Measurements from ENCODE around the gene RAC3.

RAC3 gene

DNA sequence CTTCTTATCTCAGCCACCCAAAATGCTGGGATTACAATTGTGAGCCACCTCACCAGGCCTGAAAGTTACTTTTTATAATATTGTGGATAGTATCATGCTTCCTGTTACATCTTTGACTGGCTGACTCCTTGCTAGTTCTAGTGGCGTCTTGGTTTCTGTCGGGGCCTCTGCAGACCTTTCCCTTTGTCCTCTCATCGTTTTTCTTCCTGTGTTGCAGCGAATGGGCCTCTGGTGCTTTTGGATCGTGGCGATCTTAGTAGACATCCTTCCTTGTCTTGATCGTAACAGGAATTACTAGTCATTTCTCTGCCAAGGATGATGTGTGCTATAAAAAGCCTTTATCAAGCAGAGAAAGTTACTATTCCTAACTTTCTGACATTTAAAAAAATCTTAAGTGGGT, 33.3 kb upstream of the RAC3 start:
- DNase-seq: no peak
- in situ Hi-C loops (cut with MboI; ENCODE audit: low pct_unique_long_range_greater_than_20kb, low sequenced_read_pairs): no loop called here

DNA sequence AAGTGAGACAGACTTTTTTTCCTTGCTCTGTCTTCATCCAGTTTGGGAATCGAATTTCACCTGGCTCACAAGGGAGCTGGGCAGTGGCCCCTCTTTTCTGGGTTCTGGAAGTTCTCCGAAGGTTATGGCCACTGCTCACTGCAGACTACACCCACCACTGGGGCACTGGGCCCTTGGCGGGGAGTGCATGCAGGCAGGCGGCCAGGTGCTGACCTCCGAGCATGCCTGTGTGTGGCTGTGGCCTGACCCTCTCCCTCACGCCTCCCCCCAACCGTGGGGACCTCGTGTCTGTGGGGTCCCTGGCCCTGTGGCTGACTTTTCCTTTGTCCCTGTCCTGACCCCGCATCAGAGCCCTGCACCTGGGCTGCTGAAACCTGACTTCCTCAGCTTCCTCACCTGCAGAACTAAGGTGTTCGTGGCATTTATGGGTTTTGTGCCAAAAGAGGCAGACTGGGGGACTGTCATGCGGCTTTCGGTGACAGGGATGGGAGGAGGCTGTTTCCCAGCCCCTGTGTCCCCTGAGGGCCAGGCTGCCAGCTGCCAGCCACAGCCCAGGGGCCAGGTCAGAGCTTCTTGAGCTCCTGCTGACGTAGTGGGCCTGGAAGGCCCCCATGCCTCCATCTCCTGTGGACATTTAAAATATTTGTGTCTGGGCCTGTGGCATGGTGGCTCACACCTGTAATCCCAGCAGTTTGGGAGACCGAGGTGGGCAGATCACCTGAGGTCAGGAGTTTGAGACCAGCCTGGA, 32.6 kb upstream of the RAC3 start:
- in situ Hi-C loops (cut with MboI; ENCODE audit: low pct_unique_long_range_greater_than_20kb, low sequenced_read_pairs): no loop called here
- DNase-seq: no peak

DNA sequence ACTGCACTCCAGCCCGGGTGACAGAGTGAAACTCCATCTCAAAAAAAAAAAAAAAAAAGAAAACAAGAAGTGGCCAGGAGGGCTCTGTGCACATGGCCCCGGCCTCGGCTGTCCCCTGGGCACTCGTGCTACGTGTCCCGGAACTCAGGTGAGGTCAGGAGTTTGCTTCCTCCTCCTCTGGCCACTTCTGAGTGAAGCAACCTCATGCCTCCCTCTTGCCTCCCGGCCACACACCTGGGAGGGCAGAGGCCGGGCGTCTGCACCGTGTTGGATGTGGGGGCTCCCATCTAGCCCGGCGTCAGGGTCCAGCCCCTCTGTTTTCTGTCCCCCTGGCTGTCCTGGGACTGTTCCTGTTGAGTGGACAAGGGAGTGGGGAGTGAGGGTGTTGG, 31.9 kb upstream of the RAC3 start:
- in situ Hi-C loops (cut with MboI; ENCODE audit: low pct_unique_long_range_greater_than_20kb, low sequenced_read_pairs): no loop called here
- no peak for DNase-seq

DNA sequence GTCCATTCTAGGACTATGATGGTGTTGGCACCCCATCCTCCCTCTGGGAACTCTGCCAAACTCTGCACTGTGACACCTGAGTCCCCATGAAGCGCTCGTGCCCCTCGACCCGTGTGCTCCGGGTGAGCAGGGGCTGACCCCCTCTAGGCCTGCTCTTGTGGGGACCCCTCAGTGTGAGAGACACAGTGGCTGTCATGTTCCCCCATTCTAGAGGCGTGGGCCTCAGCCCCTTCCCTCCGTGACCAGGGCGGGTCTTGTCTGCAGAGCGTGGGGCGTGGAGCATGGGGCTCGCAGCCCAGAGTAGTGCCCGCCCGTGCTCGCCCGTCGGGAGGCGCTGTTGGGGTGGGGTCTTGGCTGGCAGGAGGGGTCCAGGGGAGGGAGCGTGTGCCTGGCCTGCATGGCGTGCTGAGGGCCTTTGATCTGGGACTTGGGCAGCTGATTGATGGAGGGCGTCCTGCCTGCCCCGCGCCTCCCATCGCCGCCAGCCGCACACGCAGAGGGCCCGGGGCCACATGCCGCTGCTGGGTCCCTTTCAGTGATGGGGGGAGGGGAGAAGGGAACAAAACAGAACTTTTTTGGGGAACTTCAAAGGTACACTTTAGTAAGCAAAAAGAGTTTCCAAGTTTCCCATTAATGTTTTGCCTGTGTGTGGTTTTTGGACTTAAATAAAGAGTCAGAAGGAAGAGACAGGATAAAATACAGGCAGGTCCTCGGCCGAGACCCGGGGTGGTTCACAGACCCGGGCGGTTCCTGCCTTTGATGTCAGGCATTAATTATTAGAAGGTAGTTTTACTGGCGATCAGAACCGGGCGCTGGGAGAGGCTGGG, 31.3 kb upstream of the RAC3 start:
- no peak for DNase-seq
- in situ Hi-C loops (cut with MboI; ENCODE audit: low pct_unique_long_range_greater_than_20kb, low sequenced_read_pairs): no loop called here

DNA sequence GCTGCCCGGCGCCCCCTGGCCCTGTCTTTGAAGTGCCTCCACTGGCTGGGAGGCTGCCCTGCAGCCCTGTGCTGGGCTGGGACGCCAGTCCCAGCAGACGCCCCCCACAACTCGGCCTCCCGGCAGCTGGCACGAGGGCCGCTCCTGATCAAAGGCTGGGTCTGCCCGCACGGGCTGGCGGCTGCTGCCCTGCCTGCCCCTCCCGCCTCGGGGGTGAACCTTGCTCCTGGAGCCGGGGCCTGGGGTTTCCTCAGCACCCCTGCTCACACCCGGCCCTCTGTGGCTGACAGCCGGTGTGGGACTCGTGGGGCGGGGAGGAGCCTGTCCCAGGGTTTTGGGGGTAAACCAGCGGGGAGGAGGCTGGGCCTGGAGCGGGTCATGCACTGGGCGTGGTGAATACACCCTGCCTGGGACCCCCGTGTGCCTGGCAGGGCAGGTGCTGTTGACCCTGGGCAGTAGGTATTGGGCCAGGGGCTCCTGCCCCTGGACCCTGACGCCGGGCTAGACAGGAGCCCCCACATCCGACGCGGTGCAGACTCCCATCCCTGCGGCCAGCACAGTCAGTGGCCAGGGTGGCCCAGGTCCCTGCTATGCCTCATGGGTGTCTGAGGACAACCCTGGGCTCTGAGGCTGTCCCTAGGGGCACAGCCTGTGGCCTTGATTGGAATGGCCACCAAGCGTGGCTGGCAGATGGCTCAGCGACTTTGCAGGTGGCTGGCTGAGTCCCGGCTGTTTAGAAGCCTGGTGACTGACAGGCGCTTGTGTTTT, 30.5 kb upstream of the RAC3 start:
- in situ Hi-C loops (cut with MboI; ENCODE audit: low pct_unique_long_range_greater_than_20kb, low sequenced_read_pairs): no loop called here

DNA sequence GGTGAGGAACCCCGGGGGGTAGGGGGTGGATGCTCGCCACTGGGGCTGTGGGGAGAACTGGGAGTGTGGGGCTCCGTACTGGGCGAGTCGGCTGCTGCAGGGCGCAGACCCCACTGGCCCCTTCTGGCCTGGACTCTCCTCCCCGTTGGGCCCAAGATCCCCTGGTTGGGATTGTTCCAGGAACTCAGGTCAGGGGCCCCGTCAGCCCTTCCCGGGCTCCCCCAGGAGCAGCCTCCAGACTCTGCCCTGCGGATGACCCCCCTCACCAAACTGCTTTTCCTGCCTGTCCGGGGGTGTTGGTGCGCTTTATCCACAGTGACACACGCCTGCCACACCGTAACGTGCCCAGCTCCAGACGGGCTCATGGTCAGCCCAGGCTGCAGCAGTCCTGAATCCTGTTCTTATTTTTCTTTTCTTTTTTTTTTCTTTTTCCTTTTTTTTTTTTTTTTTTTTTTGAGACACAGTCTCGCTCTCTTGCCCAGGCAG, 29.9 kb upstream of the RAC3 start:
- in situ Hi-C loops (cut with MboI; ENCODE audit: low pct_unique_long_range_greater_than_20kb, low sequenced_read_pairs): no loop called here
- DNase-seq: no peak

More for the DNA sequence above, 30.5 kb upstream of the RAC3 start:
- DNase-seq: no peak

DNA sequence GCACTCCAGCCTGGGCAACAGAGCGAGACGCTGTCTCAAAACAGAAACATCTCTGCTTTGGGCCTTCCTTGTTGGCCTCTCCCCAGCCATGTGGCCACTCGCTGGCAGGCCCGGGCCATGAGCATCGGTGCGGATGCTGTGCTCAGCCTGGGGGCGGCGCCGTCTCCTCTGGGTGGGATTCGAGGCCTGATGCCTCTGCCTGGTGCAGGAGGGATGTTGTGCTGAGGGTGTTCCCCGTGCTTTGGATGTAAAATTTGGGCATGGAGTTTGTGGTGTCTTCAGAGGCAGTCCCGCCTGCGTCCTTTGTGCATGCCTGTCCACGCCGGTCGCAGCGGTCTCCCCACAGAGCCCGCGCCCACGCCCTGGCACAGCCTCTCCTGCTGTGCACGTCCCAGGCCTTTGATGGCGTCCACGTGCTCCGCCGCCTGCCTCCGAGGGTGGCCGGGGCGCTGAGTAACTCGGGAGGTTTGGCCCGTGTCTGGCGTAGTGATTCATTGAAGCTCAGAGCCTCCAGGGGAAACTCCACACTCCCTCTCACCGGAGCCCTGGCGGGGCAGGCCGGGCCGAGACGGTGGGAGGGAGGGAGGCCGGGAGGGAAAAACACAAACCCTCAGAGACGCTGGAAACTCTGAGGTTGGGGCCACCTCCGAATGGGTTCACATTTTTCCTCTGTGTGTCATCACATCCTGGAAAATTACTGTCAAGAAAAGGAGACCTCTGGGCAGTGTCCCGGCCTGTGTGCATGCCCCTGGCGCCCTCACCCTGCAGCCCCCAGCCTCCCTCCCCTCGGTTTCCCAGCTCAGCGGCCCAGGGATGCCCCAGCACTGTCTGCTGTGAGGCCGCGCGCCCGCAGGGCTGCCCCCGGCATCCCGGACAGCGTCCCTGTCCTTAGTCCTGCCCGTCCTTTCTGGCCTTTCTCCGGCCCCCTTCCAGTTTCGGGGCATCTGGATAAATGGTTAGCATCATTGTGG, 27.8 kb upstream of the RAC3 start:
- in situ Hi-C loops (cut with MboI; ENCODE audit: low pct_unique_long_range_greater_than_20kb, low sequenced_read_pairs): no loop called here
- DNase-seq: no peak

DNA sequence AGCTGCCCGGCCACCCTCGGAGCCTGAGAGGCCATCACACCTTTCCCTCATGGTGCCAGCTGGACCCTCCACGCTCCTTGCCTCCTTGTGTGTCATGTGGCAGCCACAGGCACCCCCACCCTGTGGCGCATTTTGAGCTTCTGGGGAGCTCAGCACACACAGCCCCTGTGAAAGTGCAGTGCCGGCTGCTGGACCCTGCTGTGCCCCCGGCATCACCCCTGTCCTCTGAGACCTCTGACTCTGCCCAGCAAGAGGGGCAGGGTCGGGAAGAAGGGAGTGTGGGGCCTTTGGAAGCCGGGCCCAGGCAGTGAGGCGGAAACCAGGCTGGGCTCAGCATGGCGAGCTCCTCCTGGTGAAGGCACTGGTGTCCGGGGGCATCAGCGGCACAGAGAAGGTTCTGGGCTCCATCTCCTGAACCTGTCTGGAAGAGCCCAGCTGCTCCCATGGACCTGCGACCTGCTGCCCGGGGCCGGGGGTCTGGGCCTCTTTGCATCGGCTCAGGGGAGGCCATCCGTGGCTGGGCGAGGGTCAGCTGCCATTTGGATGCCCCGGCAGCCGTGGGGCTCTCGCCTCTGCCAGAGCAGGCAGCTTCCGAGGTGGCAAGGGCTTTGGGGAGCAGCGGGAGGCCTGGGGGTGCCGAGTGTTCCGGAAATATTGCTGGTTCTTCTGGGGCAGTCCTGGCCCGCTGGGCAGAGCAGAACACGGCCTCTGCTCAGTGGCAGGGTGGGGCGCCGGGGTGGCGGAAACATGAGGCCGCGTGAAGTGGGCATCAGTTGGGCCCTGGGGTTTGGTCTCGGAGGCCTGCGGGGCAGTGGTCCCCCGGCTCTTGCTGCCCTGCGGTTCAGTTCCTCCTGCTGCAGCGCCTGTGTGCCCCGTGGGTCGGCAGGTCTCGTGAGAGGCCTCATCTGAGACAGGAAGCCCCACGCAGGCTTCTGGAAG, 26.7 kb upstream of the RAC3 start:
- DNase-seq: no peak
- in situ Hi-C loops (cut with MboI; ENCODE audit: low pct_unique_long_range_greater_than_20kb, low sequenced_read_pairs): no loop called here

DNA sequence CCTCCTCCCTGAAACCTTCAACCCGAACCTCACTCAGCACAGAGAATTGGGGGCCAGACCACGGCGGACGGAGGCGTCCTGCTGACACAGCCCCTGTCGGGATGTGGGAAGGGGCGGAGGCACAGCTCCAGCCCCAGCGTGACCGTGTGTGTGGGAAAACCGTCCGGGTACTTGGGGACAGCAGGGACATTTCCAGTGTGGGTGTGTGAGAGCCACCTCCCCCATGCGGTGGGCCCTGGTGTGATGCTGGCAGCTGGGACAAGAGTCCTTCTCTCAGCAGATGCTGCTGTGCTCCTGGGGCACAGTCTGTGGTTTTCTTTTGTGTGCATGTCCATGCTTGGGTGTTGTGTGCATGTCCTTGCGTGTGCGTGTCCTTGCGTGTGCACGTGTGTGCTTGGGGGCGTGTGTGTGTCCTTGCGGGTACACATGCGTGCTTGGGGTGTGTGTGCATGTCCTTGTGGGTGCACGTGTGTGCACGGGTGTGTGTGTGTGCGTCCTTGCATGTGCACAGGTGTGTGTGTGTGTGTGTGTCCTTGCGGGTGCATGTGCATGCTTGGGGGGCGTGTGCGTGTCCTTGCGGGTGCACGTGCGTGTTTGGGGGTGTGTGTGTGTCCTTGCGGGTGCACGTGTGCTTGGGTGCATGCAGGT, 25.7 kb upstream of the RAC3 start:
- DNase-seq: no peak
- in situ Hi-C loops (cut with MboI; ENCODE audit: low pct_unique_long_range_greater_than_20kb, low sequenced_read_pairs): no loop called here

DNA sequence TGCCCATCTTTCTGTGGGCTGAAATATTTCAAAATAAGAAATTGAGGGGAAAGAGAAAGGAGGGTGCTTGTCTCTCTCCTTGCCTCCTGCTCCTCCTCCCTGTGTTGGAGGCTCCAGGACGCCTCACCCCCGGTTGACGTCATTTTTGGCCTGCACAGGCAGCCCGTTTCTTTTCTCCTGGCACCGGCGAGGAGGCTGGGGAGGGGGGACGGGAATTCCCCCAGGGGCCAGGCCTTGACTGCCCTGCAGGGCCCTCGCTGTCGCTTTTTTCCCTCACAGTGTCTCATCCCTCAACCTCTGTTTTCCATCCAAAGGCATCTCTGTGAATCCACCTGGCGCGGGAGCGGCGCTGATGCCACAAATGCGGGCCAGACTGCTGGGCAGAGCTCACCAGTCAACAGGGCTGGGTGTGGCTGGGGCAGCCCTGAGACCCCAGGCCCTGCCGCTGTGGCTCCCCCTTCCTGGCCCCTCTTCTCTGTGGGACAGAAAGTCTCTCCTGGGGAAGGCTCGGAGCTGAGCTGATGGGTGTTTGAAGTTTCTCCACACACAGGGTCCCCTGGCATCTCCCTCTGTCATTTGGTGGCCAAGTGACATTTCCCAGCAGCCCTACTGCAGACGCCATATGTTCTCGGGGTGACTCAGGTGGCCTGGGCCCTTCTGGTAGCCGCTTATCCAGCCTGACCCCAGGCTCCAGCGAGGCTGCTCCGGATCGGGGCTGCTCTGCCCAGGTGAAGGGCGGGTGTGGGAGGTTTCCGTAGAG, 24.8 kb upstream of the RAC3 start:
- no peak for DNase-seq

DNA sequence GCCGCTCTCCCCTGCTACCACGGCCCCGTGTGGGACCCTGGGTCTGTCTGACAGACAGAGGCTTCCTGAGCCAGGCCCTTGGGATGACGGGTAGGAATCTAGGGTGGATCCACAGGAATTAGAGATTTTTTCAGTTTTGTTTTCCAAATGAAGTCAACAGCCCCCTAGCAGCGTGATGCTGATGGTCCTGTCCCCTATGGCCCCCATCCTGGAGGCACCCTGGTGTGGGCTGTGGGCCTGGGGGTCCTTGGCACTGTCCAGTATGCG, 24.3 kb upstream of the RAC3 start:
- no peak for DNase-seq
- in situ Hi-C loops (cut with MboI; ENCODE audit: low pct_unique_long_range_greater_than_20kb, low sequenced_read_pairs): no loop called here

More for the DNA sequence above, 24.8 kb upstream of the RAC3 start:
- in situ Hi-C loops (cut with MboI; ENCODE audit: low pct_unique_long_range_greater_than_20kb, low sequenced_read_pairs): no loop called here

DNA sequence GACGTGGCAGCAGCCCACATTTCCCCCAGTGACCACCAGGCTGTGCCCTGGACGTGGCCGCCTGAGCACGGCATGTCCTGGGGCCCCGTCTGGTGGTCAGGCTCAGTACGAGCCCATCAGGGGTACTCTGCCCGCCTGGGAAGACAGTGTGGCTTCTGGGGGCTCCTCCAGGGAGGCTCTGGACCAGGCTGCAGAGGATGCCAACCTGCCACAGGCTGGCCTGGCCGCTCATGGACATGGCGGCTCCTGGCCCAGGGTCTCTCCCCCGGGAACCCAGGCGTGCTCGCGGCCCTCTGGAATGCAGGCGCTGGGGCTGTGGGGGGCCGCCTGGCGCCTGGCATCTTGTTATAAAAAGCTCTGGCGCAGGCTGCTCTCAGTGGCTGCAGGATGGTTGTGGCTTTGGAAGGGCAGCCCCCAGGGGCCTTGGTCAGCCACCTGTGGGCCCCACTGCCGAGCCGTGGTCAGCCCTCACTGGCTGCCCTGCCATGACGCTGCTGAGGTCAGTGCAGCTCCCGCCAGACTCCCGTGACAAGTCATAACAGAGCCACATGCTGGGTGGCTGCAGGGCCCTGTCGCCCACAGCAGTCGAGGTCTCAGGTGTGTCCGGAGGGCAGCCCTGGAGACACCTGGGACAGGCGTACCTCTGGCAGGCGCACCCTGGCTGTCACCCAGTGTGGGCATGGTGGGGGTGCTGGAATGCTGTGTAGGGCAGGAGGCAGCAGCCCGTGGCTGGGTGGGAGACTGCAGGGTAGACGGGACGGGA, 23.8 kb upstream of the RAC3 start:
- DNase-seq: no peak
- in situ Hi-C loops (cut with MboI; ENCODE audit: low pct_unique_long_range_greater_than_20kb, low sequenced_read_pairs): no loop called here

DNA sequence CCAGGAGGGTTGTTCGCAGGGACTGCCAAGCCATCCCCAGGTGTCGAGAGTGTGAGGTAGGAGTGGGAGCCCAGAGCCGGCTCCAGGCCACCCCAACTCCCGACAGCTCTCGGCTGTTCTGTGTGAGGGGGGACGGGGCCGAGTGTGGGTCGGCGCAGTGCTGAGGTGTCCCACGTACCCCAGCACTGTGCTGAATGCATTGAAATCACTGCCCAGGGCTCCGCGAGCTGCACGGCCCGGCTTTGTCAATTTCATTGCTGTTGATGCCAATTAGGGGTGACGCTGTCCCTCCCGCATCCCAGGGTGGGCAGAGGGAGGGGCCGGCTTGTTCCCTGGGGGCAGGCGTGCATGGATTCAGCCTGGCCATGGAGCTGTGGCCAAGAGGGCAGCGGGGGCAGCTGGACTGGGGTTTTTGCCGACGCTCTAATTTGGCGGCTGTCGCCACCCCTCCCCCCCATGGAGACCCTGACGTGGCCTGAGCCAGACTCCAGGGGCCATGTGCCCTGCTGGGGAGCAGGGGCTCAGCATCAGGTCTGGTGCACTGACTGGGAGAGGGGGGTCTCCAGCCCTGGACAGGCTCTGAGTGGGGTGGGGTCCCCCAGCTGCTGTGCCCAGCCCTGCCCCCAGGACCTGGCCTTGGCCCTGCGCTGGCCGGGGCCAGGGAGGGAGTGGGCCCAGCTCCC, 23.1 kb upstream of the RAC3 start:
- DNase-seq: no peak
- in situ Hi-C loops (cut with MboI; ENCODE audit: low pct_unique_long_range_greater_than_20kb, low sequenced_read_pairs): no loop called here

DNA sequence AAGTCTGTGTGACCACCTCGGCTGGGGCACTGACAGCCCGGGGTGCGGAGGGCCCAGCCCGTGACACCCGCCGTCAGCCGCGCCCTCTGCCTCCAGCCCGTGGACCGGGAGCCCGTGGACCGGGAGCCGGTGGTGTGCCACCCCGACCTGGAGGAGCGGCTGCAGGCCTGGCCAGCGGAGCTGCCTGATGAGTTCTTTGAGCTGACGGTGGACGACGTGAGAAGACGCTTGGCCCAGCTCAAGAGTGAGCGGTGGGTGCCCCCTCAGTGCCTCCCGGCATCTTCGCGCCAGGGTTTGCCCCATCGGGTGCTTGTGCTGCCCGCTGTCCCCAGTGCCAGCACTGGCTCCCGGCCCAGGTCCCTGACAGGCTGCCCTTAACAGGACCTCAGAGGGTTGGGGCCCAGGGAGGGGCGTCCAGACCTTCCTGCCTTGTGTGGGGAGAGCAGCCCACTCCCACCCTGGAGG, 22.5 kb upstream of the RAC3 start:
- DNase-seq: no peak
- in situ Hi-C loops (cut with MboI; ENCODE audit: low pct_unique_long_range_greater_than_20kb, low sequenced_read_pairs): no loop called here

DNA sequence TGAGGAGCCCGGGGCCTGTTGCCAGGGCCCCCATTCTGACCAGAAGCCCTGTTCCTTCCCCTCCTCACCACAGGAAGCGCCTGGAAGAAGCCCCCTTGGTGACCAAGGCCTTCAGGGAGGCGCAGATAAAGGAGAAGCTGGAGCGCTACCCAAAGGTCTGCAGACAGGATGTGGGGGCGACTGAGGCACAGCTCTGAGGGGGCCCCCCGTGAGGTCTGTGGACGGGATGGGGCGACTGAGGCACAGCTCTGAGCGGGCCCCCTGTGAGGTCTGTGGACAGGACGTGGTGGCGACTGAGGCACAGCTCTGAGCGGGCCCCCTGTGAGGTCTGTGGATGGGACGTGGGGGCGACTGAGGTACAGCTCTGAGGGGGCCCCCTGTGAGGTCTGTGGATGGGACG, 22.1 kb upstream of the RAC3 start:
- no peak for DNase-seq
- in situ Hi-C loops (cut with MboI; ENCODE audit: low pct_unique_long_range_greater_than_20kb, low sequenced_read_pairs): no loop called here

All from KBM-7 (cell line).